Neural progenitor cell (in vitro differentiated cells): ENCODE data around the gene PREP. TPM values are rescaled to one million over a fixed set of nuclear protein-coding genes. Genes with fewer than 3 reads are reported as not detected.
"Not testable (repeated sequence)": the region's sequence is repeated elsewhere in the genome, so short reads cannot be mapped to it uniquely, and the experiment has no call there.

Source experiments
- DNase-seq: peaks from one replicate; pipeline ENCODE4 v3.0.0-alpha.2; 2016; ENCODE audit warnings: low spot score
- H2AFZ ChIP-seq: fragments of 200-600 bp; sonication (generic); replicated peaks from 2 replicates; pipeline ENCODE4 v1.6.1; 2016; ENCODE audit warnings: antibody characterized with exemption
- H3F3A ChIP-seq: fragments of 200-600 bp; sonication (generic); 2 replicates; pipeline ENCODE4 v1.6.1; 2016; ENCODE audit warnings: antibody characterized with exemption, low read depth
- H3K27ac ChIP-seq: fragments of 200-600 bp; sonication (generic); 2 replicates; pipeline ENCODE4 v1.5.1; 2016; ENCODE audit warnings: mild to moderate bottlenecking
- H3K27me3 ChIP-seq: fragments of 200-600 bp; sonication (generic); 2 replicates; pipeline ENCODE4 v1.6.1; 2016; ENCODE audit warnings: mild to moderate bottlenecking, moderate library complexity
- H3K36me3 ChIP-seq: fragments of 200-600 bp; sonication (generic); 2 replicates; pipeline ENCODE4 v1.5.1; 2016
- H3K4me1 ChIP-seq: fragments of 200-600 bp; sonication (generic); 2 replicates; pipeline ENCODE4 v1.6.1; 2016; ENCODE audit warnings: mixed run types
- H3K4me2 ChIP-seq: fragments of 200-600 bp; sonication (generic); 2 replicates; pipeline ENCODE4 v1.6.1; 2016
- H3K4me3 ChIP-seq: fragments of 200-600 bp; sonication (generic); 2 replicates; pipeline ENCODE4 v1.5.1; 2016
- H3K79me2 ChIP-seq: fragments of 200-600 bp; sonication (generic); 2 replicates; pipeline ENCODE4 v1.6.1; 2016; ENCODE audit warnings: low read depth
- H3K9ac ChIP-seq: fragments of 200-600 bp; sonication (generic); 2 replicates; pipeline ENCODE4 v1.6.1; 2016
- H3K9me3 ChIP-seq: fragments of 200-600 bp; sonication (generic); 2 replicates; pipeline ENCODE4 v1.5.1; 2016; ENCODE audit warnings: low read depth
- H4K20me1 ChIP-seq: fragments of 200-600 bp; sonication (generic); 2 replicates; pipeline ENCODE4 v1.6.1; 2016; ENCODE audit warnings: low read depth
- H3K27ac Mint-ChIP-seq: 3 replicates; pipeline ENCODE4 v1.8.0; 2021; ENCODE audit warnings: mixed read lengths
- H3K27me3 Mint-ChIP-seq: 2 replicates; pipeline ENCODE4 v1.8.0; 2022; ENCODE audit warnings: low read depth, mild to moderate bottlenecking, inconsistent platforms, moderate library complexity, mixed read lengths; ENCODE audit not compliant: insufficient read depth
- H3K36me3 Mint-ChIP-seq: 3 replicates; pipeline ENCODE4 v1.8.0; 2021; ENCODE audit warnings: mixed read lengths
- H3K4me1 Mint-ChIP-seq: 3 replicates; pipeline ENCODE4 v1.8.0; 2021; ENCODE audit warnings: mixed read lengths
- H3K4me3 Mint-ChIP-seq: 3 replicates; pipeline ENCODE4 v1.8.0; 2021; ENCODE audit warnings: mild to moderate bottlenecking, moderate library complexity, mixed read lengths
- H3K9me3 Mint-ChIP-seq: 3 replicates; pipeline ENCODE4 v1.8.0; 2020; ENCODE audit warnings: mixed read lengths
- CTCF ChIP-seq: fragments of 200-600 bp; sonication (generic); IDR thresholded peaks from 2 replicates; pipeline ENCODE4 v1.5.1; 2017; ENCODE audit warnings: antibody characterized with exemption, mild to moderate bottlenecking
- EZH2 ChIP-seq: fragments of 200-600 bp; sonication (generic); IDR thresholded peaks from 2 replicates; pipeline ENCODE4 v1.6.1; 2017; ENCODE audit warnings: antibody characterized with exemption, mild to moderate bottlenecking, moderate library complexity
- EZH2phosphoT487 ChIP-seq: fragments of 200-600 bp; sonication (generic); IDR thresholded peaks from 2 replicates; pipeline ENCODE4 v1.6.1; 2017; ENCODE audit warnings: antibody characterized with exemption
- total RNA-seq: library from RNA; depleted of rRNA; stranded (reverse); fragments of >200 nt; gene quantifications from 2 replicates; pipeline ENCODE4 v1.2.3, GENCODE V29; 2015; ENCODE audit warnings: low replicate concordance

Gene PREP
- total RNA-seq, 1 donor from 2014 or later = 28.6 TPM

DNA sequence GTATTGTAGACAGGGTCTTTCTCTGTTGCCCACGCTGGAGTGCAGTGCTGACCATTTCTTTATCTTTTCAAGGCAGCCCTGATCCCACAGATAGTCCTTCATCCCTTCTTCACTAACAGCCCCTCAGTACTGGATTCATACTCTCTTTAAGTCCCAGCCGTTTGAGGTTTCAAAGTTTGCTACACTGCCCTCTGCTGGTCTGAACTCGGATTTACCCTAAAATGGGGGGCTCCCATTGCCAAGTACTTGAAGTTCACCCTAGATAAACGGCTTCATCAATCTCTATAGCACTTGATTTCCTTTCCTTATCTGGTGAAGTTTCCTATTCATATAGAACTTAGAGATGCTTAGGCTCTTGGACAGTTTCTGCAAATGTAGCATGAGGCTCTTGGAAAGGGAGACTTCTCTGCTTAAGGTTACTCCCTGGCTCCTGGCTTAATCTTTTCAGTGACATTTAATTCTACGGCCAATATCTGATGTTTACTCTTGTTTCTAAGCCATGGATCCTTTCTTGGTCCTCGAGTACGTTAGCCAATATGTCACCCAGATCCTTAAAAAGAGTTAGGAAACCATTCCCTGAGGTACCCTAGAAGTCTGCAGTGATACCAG is 21.4 kb upstream of the PREP start:
- no peak overlapping the region for H3K4me3 ChIP-seq
- no peaks in the 10 kb centered on the region for H3K27me3 ChIP-seq
- Mint-ChIP-seq H3K4me1 (peaks cover 19% of the 10 kb centered on the region), H3K9me3 (peaks cover 5% of the 10 kb centered on the region), H3K36me3 (no peaks in the 10 kb centered on the region), H3K27ac (no peak overlapping the region), H3K27me3 (peaks cover 4% of the 10 kb centered on the region), H3K4me3 (no peak overlapping the region)
- peak; percentile 65 for DNase-seq
- H3K36me3 ChIP-seq = no peaks in the 10 kb centered on the region
- peaks cover 6% of the 10 kb centered on the region for H3K4me1 ChIP-seq
- H4K20me1 ChIP-seq = no peaks in the 10 kb centered on the region
- TF ChIP-seq EZH2 (no peak), EZH2phosphoT487 (no peak), CTCF (peak; percentile 75)
- no peak overlapping the region for H2AFZ ChIP-seq
- H3F3A ChIP-seq = no peaks in the 10 kb centered on the region
- no peak overlapping the region for H3K9ac ChIP-seq
- no peak overlapping the region for H3K27ac ChIP-seq
- no peaks in the 10 kb centered on the region for H3K79me2 ChIP-seq
- no peaks in the 10 kb centered on the region for H3K9me3 ChIP-seq
- H3K4me2 ChIP-seq = no peak overlapping the region

- not testable (repeated sequence) for H3K27ac Mint-ChIP-seq, H3K4me3 ChIP-seq, H3K4me3 Mint-ChIP-seq, H3K4me1 Mint-ChIP-seq, H3K36me3 ChIP-seq, H3K27ac ChIP-seq, H3K9ac ChIP-seq, H2AFZ ChIP-seq, H3K4me2 ChIP-seq, DNase-seq, H4K20me1 ChIP-seq, H3K36me3 Mint-ChIP-seq, H3K79me2 ChIP-seq, H3K27me3 Mint-ChIP-seq, H3K27me3 ChIP-seq, H3F3A ChIP-seq, H3K4me1 ChIP-seq
- peaks cover 12% of the 10 kb centered on the region for H3K9me3 ChIP-seq
- peaks cover 41% of the 10 kb centered on the region for H3K9me3 Mint-ChIP-seq
Measured at GRCh38 chr6:105416971-105417370, 14.1 kb upstream of the PREP start.

DNA sequence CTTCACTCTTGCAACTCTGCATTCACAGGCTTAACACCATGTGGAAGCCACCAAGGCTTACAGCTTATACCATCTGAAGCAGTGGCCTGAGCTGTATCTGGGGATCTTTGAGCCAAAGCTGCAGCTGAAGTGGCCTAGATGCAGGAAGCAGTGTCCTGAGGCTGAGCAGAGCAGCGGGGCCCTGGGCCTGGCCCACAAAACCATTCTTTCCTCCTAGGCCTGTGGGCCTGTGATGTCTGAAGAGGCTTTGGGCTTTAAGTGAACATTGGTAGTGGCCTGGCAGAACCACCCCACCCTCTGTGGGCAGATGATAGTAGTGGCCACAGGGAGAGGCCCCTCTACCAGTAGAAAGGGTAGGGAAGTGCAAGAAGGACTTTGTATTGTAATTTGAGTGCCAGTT is 6.9 kb upstream of the PREP start:
- no peak overlapping the region for H3K4me3 ChIP-seq
- H3K9me3 ChIP-seq = peaks cover 9% of the 10 kb centered on the region
- H3K9ac ChIP-seq = no peak overlapping the region
- H3F3A ChIP-seq = no peaks in the 10 kb centered on the region
- H3K27me3 ChIP-seq = no peaks in the 10 kb centered on the region
- Mint-ChIP-seq H3K4me3 (no peak overlapping the region), H3K4me1 (no peaks in the 10 kb centered on the region), H3K36me3 (no peaks in the 10 kb centered on the region), H3K9me3 (peaks cover 22% of the 10 kb centered on the region), H3K27ac (no peak overlapping the region), H3K27me3 (no peaks in the 10 kb centered on the region)
- H2AFZ ChIP-seq = no peak overlapping the region
- TF ChIP-seq EZH2phosphoT487 (no peak), CTCF (no peak), EZH2 (no peak)
- no peak overlapping the region for H3K27ac ChIP-seq
- H4K20me1 ChIP-seq = no peaks in the 10 kb centered on the region
- peaks cover 6% of the 10 kb centered on the region for H3K36me3 ChIP-seq
- no peak for DNase-seq
- H3K79me2 ChIP-seq = no peaks in the 10 kb centered on the region
- no peak overlapping the region for H3K4me2 ChIP-seq
- H3K4me1 ChIP-seq = no peaks in the 10 kb centered on the region

DNA sequence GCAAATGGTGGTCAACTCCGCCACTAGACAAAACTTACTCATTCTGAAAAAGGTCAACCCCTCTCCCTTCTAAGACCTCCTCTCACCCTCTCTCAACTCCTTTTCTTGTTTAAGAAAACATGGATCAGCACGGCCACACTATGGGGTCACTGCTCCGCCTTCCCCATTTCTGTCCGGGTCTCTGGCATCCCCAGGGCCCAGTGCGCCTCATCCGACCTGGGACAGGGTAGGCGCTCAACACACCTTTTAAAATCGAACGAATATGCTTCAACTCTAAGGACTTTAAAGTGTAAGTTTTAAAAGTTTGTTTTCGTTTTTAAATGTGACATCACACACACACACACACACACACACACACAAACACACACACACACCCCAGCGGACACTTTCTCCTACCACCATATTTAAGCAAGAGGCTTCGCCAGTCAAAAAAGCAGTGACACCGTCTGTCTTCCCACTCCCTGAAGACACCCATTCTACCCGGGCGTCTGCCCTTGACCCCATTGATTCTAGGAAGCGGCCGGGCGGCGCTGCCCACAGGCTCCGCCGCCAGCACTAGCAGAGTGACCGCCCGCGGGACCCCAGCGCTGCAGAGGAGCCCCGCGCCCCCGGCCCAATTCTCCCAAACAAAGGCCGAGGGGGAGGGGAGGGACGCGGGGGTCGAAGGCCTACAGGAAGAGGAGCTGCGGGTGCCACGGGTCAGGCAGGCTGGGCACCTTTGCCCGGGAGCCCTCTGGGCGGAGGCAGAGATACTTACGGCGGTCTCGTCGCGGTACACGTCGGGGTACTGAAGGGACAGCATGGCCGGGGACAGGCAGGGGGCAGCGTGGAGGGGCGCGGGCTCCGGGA is 568 bp downstream of the PREP start:
- Histone ChIP-seq H3K4me1 (peaks cover 31% of the 10 kb centered on the region), H3K27ac (no peak overlapping the region), H3K27me3 (no peaks in the 10 kb centered on the region), H2AFZ (peak overlapping the region; percentile 93), H3K4me3 (peak overlapping the region; percentile 84), H3K4me2 (peak overlapping the region; percentile 100), H3F3A (peaks cover 22% of the 10 kb centered on the region), H4K20me1 (peaks cover 40% of the 10 kb centered on the region), H3K79me2 (peaks cover 41% of the 10 kb centered on the region), H3K9ac (no peak overlapping the region), H3K36me3 (no peaks in the 10 kb centered on the region), H3K9me3 (no peaks in the 10 kb centered on the region)
- Mint-ChIP-seq H3K27me3 (peaks cover 2% of the 10 kb centered on the region), H3K4me3 (peak overlapping the region; percentile 98), H3K9me3 (no peaks in the 10 kb centered on the region), H3K4me1 (peaks cover 50% of the 10 kb centered on the region), H3K36me3 (peaks cover 2% of the 10 kb centered on the region), H3K27ac (peak overlapping the region; percentile 74)
- TF ChIP-seq CTCF = no peak
- TF ChIP-seq EZH2 = peak; percentile 54
- DNase-seq = peak; percentile 21
